ENCODE results near the gene BLOC1S3.

DNA sequence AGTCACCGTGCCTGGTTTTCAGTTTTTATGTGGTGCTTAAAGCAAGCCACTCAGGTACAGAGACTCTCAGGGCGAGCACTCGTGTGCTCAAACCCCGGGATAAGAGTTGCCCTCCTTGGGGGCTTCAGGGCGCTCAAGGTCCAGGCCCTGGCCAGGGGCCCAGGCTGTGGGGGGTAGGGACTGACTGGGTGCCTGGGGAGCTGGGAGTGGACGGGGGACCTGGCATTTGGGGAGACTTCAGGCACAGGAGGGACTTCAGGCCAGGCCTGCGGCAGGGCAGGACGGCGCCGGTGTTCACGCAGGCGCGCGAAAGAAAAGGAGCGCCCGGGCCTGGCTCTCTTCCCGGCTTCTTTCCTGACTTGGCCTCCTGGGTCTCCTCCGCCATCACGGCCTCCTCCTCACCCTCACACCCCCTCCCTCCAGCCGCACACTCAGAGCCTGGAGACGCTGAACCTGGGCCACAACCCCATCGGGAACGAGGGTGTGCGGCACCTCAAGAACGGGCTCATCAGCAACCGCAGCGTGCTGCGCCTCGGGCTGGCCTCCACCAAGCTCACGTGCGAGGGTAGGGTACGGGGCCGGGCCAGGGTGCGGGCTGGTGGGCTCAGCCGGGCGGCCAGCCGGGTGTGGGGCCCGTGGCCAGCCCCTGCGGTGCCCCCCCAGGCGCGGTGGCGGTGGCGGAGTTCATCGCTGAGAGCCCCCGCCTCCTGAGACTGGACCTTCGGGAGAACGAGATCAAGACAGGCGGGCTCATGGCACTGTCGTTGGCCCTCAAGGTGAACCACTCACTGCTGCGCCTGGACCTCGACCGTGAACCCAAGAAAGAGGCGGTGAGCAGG lies 33.9 kb upstream of the BLOC1S3 start:
- TF ChIP-seq, protein P1, sequence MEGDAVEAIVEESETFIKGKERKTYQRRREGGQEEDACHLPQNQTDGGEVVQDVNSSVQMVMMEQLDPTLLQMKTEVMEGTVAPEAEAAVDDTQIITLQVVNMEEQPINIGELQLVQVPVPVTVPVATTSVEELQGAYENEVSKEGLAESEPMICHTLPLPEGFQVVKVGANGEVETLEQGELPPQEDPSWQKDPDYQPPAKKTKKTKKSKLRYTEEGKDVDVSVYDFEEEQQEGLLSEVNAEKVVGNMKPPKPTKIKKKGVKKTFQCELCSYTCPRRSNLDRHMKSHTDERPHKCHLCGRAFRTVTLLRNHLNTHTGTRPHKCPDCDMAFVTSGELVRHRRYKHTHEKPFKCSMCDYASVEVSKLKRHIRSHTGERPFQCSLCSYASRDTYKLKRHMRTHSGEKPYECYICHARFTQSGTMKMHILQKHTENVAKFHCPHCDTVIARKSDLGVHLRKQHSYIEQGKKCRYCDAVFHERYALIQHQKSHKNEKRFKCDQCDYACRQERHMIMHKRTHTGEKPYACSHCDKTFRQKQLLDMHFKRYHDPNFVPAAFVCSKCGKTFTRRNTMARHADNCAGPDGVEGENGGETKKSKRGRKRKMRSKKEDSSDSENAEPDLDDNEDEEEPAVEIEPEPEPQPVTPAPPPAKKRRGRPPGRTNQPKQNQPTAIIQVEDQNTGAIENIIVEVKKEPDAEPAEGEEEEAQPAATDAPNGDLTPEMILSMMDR (IDR thresholded peaks at IDR 0.05) = no peak
- no peak for TF ChIP-seq POLR2A (IDR thresholded peaks at IDR 0.05)

Data from right lobe of liver (tissue), 4 donors.